GM13976 (cell line): ENCODE data around the gene TMEM39B.
"Not testable (repeated sequence)": the region's sequence is repeated elsewhere in the genome, so short reads cannot be mapped to it uniquely, and the experiment has no call there.

ENCODE experiments used
- DNase-seq: peaks from one replicate; pipeline ENCODE4 v3.0.0; 2012; ENCODE audit warnings: low spot score
- CTCF ChIP-seq: IDR thresholded peaks from 2 replicates; pipeline ENCODE4 v1.5.1; 2012; ENCODE audit warnings: borderline replicate concordance, mild to moderate bottlenecking; ENCODE audit not compliant: insufficient read depth; ENCODE audit errors: extremely low read depth, missing control alignments, control extremely low read depth
- in situ Hi-C: fragments of 300-500 bp; cut with MboI; formaldehyde crosslinking; loops from one replicate; pipeline ENCODE4 v1.12.0; 2022; ENCODE audit warnings: low sequenced_read_pairs, mixed read lengths, inconsistent platforms; ENCODE audit not compliant: unreplicated experiment

Gene TMEM39B

GRCh38 chr1:32051706-32052105 is 21.0 kb upstream of the TMEM39B start:
- in situ Hi-C loops: no loop called here
- DNase-seq: no peak
- TF ChIP-seq CTCF: no peak

GRCh38 chr1:32052887-32053286 is 19.9 kb upstream of the TMEM39B start:
- TF ChIP-seq CTCF: no peak
- in situ Hi-C loops: no loop called here
- no peak for DNase-seq

GRCh38 chr1:32055416-32055815 is 17.3 kb upstream of the TMEM39B start:
- TF ChIP-seq CTCF: no peak
- in situ Hi-C loops: no loop called here
- no peak for DNase-seq

GRCh38 chr1:32056598-32056997 is 16.1 kb upstream of the TMEM39B start:
- no peak for DNase-seq
- no peak for TF ChIP-seq CTCF
- in situ Hi-C loops: no loop called here

GRCh38 chr1:32060914-32061313 is 11.8 kb upstream of the TMEM39B start:
- in situ Hi-C loops: no loop called here

GRCh38 chr1:32062867-32063230 is 9.9 kb upstream of the TMEM39B start:
- in situ Hi-C loops: no loop called here
- no peak for DNase-seq
- no peak for TF ChIP-seq CTCF

More at GRCh38 chr1:32060914-32061313, 11.8 kb upstream of the TMEM39B start:
- no peak for TF ChIP-seq CTCF
- no peak for DNase-seq

GRCh38 chr1:32063261-32063681 is 9.5 kb upstream of the TMEM39B start:
- peak; percentile 59 for DNase-seq
- in situ Hi-C loops: no loop called here
- TF ChIP-seq CTCF: peak; percentile 39

GRCh38 chr1:32065613-32066488 is 6.9 kb upstream of the TMEM39B start:
- in situ Hi-C loops, DNase-seq: not testable (repeated sequence)
